Activated CD4-positive, alpha-beta T cell treated with anti-CD3 and anti-CD28 coated beads for 4 hours (primary cell): ENCODE measurements around the gene TMTC2.
"Not testable (repeated sequence)": the region's sequence is repeated elsewhere in the genome, so short reads cannot be mapped to it uniquely, and the experiment has no call there.

Source experiments
- DNase-seq, 2 donors: peaks; one replicate each; pipeline ENCODE4 v3.0.0-alpha.2; 2020

The TMTC2 gene

GRCh38 chr12:83093426-83093825 is 406.7 kb downstream of the TMTC2 start:
- DNase-seq = no peak

GRCh38 chr12:83097643-83098342 is 411.1 kb downstream of the TMTC2 start:
- no peak for DNase-seq

GRCh38 chr12:83099436-83099835 is 412.7 kb downstream of the TMTC2 start:
- no peak for DNase-seq

DNA sequence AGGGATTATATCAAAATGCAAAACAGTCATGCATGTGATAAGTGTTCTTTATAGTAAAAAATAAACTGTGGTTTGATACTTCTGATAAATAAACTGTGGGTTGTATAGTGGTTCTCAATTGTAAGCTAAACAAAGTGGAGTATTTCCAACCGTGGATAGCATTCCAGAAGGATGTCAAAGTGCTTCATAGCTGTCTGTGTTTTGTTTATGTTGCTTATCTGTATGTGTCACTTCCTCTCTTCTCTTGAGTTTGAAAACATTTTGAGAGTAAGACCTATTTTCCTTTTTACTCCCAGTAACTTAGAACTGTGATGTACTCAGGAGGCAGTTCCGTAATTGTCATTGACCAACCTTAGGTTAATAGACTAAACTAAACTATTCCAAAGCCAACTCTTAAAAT is 415.8 kb downstream of the TMTC2 start:
- no peak for DNase-seq

GRCh38 chr12:83106873-83107272 is 420.2 kb downstream of the TMTC2 start:
- no peak for DNase-seq

DNA sequence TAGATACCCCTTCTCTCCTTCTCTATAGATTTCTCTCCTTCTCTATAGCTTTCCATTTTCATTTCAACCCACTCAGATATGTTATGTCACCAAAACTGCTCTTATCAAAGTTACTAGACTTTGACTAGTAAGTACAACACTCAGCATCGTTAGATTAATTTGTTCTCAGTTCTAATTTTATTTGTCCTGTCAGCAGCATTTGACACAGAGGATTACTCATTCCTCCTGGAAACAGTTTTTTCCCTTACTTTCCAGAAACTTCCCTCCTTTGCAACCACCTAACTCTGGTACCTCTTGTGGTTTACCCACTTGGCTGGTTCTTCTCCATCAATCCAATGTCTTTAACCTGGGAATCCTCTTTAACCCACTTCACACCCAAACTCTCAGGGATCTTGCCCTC is 423.7 kb downstream of the TMTC2 start:
- no peak for DNase-seq

- no peak for DNase-seq
These were observed 427.2 kb downstream of the TMTC2 start for GRCh38 chr12:83113945-83114344.

DNA sequence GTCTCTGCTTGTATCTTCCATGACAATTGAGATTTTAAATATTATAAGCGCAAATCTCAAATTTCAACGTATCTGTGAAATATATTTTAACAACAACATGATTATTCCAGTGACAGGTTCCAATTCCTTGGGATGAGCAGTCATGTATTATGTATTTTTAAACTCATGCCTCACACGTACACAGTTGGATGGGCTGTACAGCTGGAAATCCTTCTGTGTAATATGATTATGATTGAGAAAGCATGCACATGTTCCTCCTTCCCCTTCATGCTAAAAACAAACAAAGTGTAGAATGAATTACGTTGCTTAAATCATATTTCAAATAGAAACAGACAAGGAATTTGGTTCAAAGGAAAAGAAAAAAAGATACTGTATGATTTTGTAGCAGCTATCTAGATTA is 428.3 kb downstream of the TMTC2 start:
- DNase-seq = no peak

GRCh38 chr12:83117926-83118325 is 431.2 kb downstream of the TMTC2 start:
- DNase-seq = not testable (repeated sequence)

DNA sequence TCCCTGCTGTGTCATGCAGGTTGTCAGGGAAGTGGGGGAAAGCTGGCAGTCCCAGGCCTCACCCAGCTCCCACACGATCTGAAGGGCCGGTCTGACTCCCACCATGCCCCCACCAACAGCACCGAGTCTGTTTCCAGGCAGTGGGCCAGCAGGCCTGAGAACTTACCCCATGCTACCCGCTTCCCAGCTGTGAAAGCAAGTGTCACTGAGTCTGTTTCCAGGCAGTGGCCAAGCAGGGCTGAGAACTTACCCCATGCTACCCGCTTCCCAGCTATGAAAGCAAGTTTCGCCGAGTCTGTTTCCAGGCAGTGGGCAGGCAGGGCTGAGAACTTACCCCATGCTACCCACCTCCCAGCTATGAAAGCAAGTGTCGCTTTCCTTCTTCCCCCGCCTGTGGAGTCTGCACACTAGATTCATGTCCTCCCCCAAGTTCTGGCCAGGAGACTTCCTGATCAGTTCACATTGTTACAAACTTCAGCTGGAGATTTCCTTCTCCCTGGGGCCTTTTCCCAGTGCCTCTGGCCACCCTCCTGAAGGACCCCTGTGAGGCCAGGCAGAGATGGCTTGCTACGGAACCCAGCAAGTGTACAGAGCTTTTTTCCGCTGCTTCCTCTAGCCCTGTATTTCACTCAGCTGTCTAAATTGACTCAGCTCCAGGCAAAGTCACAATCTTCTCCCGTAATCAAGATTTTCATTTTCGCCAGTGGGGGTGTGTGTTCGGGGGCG is 435.4 kb downstream of the TMTC2 start:
- no peak for DNase-seq

DNA sequence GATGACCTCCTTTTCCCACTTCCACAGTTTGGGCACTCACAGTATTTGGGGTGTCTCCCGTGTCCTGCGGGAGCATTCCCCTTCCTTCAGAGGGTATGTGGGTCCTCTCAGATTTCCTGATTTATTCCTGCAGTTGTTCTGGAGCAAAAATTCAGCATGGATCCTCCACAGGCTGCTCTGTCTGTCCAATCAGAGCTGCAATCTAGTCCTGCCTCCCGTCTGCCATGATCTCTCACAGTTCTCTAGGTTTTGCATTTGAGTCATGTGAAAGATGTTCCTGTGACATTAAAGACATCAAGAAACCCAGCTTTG is 435.9 kb downstream of the TMTC2 start:
- no peak for DNase-seq

GRCh38 chr12:83123039-83123438 is 436.3 kb downstream of the TMTC2 start:
- no peak for DNase-seq

GRCh38 chr12:83128540-83128939 is 441.8 kb downstream of the TMTC2 start:
- DNase-seq = no peak

GRCh38 chr12:83130178-83130577 is 443.5 kb downstream of the TMTC2 start:
- no peak for DNase-seq

DNA sequence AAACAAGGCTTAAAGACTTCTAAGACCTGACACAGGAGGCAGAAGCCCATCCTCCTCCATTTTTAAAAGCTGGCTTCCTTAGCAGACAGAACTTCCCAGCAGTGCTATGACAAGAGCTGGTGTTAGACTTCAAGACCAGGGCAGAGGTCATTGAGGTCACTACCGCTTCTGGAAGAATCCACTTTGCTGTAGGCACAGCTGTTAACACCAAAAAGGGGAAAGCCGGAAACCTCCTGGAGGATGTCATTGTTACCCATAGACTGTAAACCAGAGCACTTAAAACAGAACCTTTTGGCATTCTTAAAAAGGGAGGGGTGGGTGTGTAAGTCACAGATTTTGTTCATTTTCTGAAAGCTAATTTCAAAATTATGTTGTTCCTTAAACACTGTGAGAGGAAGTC is 445.7 kb downstream of the TMTC2 start:
- DNase-seq = no peak

DNA sequence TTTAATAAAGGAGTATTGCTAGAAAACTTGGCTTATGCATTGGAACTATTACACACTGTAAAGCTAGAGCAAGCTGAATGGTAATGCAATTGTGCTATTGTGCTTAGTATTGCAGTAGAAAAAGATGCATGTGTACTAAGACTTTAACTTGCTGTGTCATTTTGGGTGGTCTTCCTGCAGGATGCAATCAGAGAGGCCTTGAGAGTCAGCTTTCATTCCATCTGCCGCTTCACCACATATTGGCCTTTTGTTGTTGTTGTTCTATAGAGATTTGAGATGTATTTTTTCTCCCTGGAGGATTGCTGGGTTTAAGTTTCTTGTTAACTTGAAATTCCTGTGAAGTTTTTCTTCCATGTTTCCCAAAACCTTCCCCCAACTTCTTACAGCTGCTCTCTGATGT is 449.7 kb downstream of the TMTC2 start:
- DNase-seq = no peak

DNA sequence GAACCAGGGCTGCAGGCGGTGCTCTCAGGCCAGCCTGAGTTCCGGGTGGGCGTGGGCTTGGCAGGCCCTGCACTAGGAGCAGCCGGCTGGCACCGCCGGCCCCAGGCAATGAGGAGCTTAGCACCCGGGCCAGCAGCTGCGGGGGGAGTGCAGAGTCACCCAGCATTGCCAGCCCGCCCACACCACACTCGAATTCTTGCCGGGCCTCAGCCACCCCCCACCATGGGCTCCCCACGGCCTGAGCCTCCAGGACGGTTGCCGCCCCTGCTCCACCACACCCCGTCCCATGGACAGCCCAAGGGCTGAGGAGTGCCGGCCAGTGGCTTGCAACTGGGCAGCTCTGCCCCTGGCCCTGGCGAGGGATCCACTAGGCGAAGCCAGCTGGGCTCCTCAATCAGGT is 453.4 kb downstream of the TMTC2 start:
- DNase-seq = no peak

DNA sequence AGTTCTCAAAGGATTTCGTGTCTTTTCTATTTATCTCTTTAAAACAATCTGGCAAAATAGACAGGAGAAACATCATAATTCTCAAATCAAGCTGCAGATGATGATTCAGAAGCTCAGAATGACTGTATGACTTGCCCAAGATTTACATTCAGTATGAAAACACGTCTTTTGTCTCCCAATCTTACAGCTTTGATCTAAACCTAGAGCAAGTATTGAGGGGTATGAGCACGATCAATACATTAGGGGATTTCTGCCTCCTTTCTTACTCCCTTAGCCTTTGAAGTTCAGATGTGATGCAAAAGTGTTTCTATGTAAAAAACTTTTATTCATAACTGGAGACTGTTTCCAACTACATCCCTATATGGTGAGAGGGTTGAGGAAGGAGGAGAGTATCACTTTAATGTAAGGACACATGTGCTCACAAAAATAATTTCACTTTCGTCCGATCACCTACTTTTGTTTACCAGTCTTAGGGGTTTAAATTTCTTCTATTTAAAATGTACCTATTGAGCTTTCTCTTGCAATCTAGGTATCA is 454.8 kb downstream of the TMTC2 start:
- DNase-seq = no peak

DNA sequence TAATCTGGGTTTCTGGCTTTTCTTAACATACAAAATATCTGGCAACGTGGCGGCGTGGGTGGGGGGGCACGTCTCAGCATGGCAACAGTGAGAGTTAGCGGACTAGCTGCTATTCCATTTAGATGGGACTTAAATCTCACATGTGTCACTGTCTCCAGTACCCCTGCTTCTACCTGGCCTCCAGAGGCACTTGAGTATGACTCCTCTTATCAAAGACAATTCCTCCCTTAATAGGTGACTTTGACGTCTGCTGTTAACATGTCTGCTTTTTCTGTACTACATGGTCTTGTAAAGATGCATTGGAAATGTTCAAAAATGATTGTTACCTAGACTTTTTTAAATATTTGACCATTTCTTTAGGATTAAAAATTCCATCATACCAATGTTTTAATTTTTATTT is 456.2 kb downstream of the TMTC2 start:
- no peak for DNase-seq

DNA sequence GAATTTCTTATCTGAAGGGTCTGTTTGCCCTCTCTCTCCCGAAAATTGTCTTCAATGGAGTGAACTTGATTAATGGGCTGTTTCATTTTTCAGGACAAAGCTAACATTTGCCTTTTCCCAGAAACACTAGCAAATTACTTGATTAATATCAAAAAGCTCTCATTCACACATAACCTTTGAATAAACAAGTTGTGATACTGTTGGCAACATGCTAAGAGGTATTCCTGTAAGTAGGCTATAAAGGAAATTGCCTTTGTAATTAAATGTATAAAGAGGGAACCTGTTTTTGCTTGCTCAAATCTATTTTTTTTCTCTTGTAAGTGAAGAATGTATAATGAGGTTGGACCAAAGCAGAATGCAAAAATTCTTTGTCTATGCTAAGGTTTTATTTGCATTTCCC is 457.2 kb downstream of the TMTC2 start:
- no peak for DNase-seq

DNA sequence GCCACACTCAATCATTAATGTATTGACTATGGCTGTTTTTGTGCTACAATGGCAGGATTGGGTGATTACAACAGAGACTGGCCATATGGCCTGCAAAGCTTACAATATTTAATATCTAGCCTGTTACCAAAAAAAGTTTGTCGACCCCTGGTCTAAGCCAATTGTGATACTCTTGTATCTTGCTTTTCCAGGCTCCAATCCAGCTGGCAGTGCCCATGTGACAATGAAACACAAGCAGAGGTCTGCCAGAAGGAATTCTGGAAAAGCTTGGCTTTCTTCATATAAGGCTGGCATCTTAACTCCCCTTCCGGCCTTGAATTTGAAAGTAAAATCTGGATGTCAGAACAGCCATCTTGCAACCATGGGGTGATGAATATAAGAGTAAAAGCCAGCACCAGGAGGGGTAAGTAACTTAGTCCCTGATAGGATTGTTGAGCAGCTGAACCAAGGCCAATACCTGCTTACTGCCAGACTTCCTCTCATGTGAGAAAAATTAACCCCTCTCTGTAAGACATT is 458.7 kb downstream of the TMTC2 start:
- DNase-seq = no peak

GRCh38 chr12:83147341-83147740 is 460.6 kb downstream of the TMTC2 start:
- no peak for DNase-seq

GRCh38 chr12:83149987-83150386 is 463.3 kb downstream of the TMTC2 start:
- no peak for DNase-seq

- no peak for DNase-seq
These were observed 463.9 kb downstream of the TMTC2 start for GRCh38 chr12:83150465-83151189.
